DOHH2 (cell line): ENCODE results near the gene GPSM1.

ENCODE experiments used
- CTCF ChIP-seq: fragments of 200-600 bp; sonication (generic); IDR thresholded peaks from one replicate; pipeline ENCODE4 v1.5.1; 2014; ENCODE audit warnings: antibody characterized with exemption, mild to moderate bottlenecking, low read depth, low read length; ENCODE audit not compliant: poor library complexity, severe bottlenecking
- EZH2phosphoT487 ChIP-seq: fragments of 200-600 bp; sonication (generic); IDR thresholded peaks from 2 replicates; pipeline ENCODE4 v1.6.1; 2017; ENCODE audit warnings: borderline replicate concordance, mild to moderate bottlenecking, antibody characterized with exemption, low read length, moderate library complexity, mixed read lengths

- no peak for TF ChIP-seq CTCF
- TF ChIP-seq EZH2phosphoT487: no peak
Observed at GRCh38 chr9:136293476-136294077, 33.8 kb upstream of the GPSM1 start.
